HG02943 (cell line): ENCODE data around the gene C2CD3.

ENCODE experiments used
- ATAC-seq: cut with Tn5 transposase; IDR thresholded peaks from one replicate; pipeline ENCODE4 v1.9.1; 2021; ENCODE audit warnings: mild to moderate bottlenecking, low read depth, moderate library complexity; ENCODE audit not compliant: unreplicated experiment

The C2CD3 gene

GRCh38 chr11:74170694-74171629, at the start of gene C2CD3, which contains the start of gene PPME1:
Gene C2CD3, minus strand, starts transcription at chr11:74171002. Its CDS starts 210 bp downstream, at chr11:74170792.
Gene PPME1, plus strand, starts transcription at chr11:74171289. Its CDS starts 133 bp downstream, at chr11:74171422.
- ATAC-seq = peak; percentile 96

GRCh38 chr11:74220376-74220775, 49.6 kb upstream of the C2CD3 start:
- ATAC-seq = no peak

- no peak for ATAC-seq
These were observed 41.7 kb upstream of the C2CD3 start for GRCh38 chr11:74212533-74212932.

- ATAC-seq = no peak
These were observed 37.7 kb upstream of the C2CD3 start for GRCh38 chr11:74208507-74208906.

GRCh38 chr11:74206746-74207145, 35.9 kb upstream of the C2CD3 start:
- ATAC-seq = no peak

- ATAC-seq = no peak
These were observed 34.4 kb upstream of the C2CD3 start for GRCh38 chr11:74205181-74205580.

GRCh38 chr11:74204701-74205100, 33.9 kb upstream of the C2CD3 start:
- no peak for ATAC-seq

GRCh38 chr11:74203966-74204365, 33.2 kb upstream of the C2CD3 start:
- ATAC-seq = no peak

- no peak for ATAC-seq
These were observed 26.1 kb upstream of the C2CD3 start for GRCh38 chr11:74196781-74197486.

- ATAC-seq = no peak
These were observed 25.0 kb upstream of the C2CD3 start for GRCh38 chr11:74195828-74196227.

- no peak for ATAC-seq
These were observed 14.9 kb upstream of the C2CD3 start for GRCh38 chr11:74185695-74186094.

- no peak for ATAC-seq
These were observed 14.5 kb upstream of the C2CD3 start for GRCh38 chr11:74185285-74185684.

GRCh38 chr11:74182635-74183034, 11.8 kb upstream of the C2CD3 start:
- no peak for ATAC-seq

- no peak for ATAC-seq
These were observed 8.6 kb upstream of the C2CD3 start for GRCh38 chr11:74179234-74180052.

GRCh38 chr11:74175920-74176319, 5.1 kb upstream of the C2CD3 start:
- ATAC-seq = no peak

GRCh38 chr11:74171997-74172396, 1.2 kb upstream of the C2CD3 start:
- no peak for ATAC-seq

GRCh38 chr11:74171630-74171968, 797 bp upstream of the C2CD3 start:
- ATAC-seq = no peak

GRCh38 chr11:74169738-74170458, 904 bp downstream of the C2CD3 start:
- no peak for ATAC-seq

GRCh38 chr11:74168838-74169237, 2.0 kb downstream of the C2CD3 start:
- ATAC-seq = no peak
